HG03439 (cell line): Measurements from ENCODE around the gene CHIC2.

Source experiments
- ATAC-seq: cut with Tn5 transposase; IDR thresholded peaks from one replicate; pipeline ENCODE4 v1.9.1; 2021; ENCODE audit warnings: mild to moderate bottlenecking, moderate library complexity; ENCODE audit not compliant: unreplicated experiment

CHIC2 gene

GRCh38 chr4:54014666-54015160, 49.7 kb downstream of the CHIC2 start:
- ATAC-seq: no peak

- ATAC-seq: no peak
Measured at GRCh38 chr4:54011201-54011600, 53.2 kb downstream of the CHIC2 start.

DNA sequence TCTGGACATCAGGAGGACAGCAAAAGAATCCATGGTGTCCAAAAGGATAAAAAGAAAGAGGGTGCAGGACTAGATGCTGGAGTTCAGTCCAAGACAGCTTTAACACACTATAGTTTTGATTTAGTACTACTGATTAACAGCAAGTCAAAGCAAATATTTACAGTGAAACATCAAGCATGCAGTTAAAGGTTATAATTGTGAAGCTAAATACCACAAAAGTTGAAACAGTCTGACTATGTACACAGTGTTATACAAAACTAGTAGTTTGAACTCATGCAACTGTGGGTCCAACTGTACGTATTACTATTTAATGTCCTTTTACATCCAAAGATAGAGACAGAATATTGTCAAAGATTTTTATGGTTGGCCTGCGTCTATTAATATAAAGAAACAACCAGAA, 57.6 kb downstream of the CHIC2 start:
- ATAC-seq: no peak

GRCh38 chr4:54005475-54005874, 58.9 kb downstream of the CHIC2 start:
- ATAC-seq: no peak

- ATAC-seq: no peak
Measured at GRCh38 chr4:54004463-54004862, 59.9 kb downstream of the CHIC2 start.

GRCh38 chr4:54001668-54002365, 62.6 kb downstream of the CHIC2 start:
- no peak for ATAC-seq

- ATAC-seq: no peak
Measured at GRCh38 chr4:53997898-53998297, 66.5 kb downstream of the CHIC2 start.

DNA sequence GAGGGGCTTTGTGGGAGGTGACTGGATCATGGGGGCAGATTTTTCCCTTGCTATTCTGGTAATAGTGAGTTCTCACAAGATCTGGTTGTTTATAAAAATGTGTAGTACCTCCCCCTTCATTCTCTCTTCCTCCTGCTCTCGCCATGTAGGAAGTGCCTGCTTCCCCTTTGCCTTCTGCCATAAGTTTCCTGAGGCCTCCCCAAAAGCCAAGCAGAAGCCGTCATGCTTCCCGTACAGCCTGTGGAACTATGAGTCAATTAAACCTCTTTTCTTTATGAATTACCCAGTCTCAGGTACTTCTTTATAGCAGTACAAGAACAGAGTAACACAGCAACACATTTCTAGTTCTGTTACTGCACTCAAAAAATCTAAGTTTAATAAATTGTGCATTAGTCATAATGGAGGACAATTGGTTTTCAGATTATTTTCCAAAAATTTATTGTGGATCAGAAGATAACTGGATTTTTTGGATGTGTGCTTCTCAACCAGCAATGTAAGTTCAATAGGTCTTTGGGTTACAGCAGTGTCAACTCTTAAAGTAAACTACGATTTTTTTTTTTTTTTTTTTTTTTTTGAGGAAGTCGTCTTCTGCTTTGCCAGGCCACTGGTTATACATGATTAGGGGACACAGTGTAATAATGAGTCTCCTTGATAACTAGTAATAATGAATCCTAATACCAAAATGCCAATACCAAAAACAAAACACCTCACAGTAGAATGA, 69.9 kb downstream of the CHIC2 start:
- no peak for ATAC-seq

- ATAC-seq: no peak
Measured at GRCh38 chr4:53992785-53993184, 71.6 kb downstream of the CHIC2 start.

- no peak for ATAC-seq
Measured at GRCh38 chr4:53991821-53992220, 72.6 kb downstream of the CHIC2 start.

DNA sequence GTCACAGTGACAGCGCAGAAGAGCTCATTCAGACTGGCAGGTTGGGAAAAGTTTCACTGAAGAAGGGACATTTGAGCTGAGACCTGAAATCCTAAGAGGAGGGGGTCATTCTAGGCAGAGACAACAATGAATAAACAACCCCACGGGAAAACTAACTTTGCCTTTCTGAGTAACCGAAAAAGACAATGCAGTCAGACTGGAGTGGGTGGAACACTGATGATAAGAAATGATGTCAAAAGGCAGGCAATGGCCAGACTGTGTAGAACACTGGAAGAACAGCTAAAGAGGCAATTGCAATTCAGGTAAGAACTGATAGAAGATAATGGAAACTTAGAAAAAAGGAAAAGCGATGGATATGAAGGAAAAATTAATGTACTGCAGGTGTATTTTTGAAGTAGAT, 73.8 kb downstream of the CHIC2 start:
- no peak for ATAC-seq

DNA sequence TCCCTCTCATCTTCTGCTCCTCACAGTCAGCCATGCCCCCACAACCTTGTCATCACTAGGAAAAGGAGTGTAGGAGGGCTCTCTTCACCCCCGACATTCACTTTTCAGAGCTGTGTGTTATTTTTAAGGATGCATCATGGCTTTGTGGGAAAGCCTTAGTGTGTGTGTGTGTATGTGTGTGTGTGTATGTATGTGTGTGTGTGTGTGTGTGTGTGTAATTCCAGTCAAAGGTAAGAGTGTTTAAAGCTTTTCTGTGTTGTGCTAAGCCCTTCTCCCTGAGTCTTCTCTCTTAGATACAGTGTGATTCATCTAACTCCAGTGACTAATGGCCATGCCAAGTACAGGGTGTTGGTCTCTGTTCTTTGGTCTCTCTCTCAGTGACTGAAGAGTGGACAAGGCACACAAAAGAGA, 76.6 kb downstream of the CHIC2 start:
- ATAC-seq: no peak

GRCh38 chr4:53986062-53986461, 78.3 kb downstream of the CHIC2 start:
- ATAC-seq: no peak

- no peak for ATAC-seq
Measured at GRCh38 chr4:53981567-53981966, 82.8 kb downstream of the CHIC2 start.

- no peak for ATAC-seq
Measured at GRCh38 chr4:53981066-53981465, 83.3 kb downstream of the CHIC2 start.

GRCh38 chr4:53974561-53974960, 89.8 kb downstream of the CHIC2 start:
- ATAC-seq: no peak

GRCh38 chr4:53967986-53968385, 96.4 kb downstream of the CHIC2 start:
- ATAC-seq: no peak

GRCh38 chr4:53963781-53964180, 100.6 kb downstream of the CHIC2 start:
- no peak for ATAC-seq

DNA sequence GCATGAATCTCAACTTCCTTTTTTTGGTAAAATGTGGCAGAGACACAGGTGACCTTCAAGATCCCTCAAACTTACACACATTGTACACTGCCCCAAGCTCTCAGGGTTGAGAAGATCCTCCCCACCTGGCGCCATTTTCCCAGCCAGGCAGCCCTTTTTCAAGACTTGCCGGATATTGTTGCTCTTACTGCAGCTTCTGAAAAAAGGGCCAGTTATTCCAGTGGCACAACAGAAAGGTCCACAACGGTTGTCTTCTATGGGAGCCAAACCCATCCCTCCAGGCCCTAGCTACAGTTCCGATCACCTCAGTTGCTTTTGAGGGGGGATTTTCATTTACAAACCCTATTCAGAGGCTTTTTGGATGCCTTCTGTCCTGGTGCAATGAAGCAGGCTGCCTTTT, 101.1 kb downstream of the CHIC2 start:
- no peak for ATAC-seq

DNA sequence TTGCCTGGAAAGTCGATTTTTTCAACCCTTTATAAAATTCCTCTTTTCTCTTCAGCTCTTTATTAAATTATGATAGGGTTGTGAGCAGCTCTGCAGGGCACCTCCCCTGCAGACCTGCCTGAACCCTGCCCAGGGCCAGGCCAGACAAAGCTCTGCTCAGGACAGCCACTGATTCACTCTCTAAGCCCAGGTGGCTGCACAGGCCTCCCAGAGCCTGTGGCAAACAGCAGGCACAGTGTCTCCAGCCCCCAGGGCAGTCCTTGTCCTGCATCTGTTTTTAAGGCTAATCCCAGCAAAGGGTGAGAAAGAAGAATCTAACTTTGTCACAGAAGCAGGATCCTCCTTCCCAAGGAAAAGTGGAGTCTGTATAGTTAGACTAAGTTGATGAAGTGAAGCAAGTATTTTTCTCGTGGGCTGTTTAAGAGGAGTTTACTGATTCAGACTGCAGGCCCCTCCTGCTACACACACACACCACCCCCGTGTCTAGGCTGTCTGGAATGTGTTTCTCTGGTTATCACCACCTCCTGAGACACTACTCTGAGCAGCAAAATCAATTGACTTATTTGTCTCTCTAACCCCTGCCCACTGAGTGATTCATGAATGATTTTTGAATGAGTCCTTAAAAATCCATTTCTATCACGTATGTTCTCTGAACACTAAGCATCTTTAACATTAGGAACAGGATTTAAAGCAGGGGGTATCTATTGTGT, 101.7 kb downstream of the CHIC2 start:
- ATAC-seq: no peak

DNA sequence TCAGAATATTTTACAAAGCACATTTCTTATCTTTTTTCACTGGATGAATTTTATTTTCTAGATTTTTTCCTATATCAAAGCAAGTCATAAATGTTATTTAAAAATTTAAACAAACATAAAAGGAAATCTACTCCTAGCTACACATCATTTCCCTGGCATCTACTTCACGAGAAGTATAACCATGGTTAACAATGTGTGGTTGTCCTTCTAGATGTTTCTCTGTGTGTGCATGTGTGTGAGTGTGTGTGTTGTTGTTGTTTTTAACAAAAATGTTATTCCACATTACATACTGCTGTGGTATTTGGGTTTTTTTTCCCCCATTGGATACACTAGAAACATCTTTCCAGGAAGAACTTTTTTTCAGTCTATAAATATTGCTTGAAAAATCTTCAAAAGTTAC, 103.1 kb downstream of the CHIC2 start:
- ATAC-seq: no peak

GRCh38 chr4:53960843-53961242, 103.6 kb downstream of the CHIC2 start:
- ATAC-seq: no peak
